Osteoblast (primary cell): ENCODE data around the gene TMEM145. TPM values are rescaled to one million over a fixed set of nuclear protein-coding genes. Genes with fewer than 3 reads are reported as not detected.
A peak's percentile ranks its signal among the peaks of the same experiment; 100 is the strongest.

ENCODE experiments used
- DNase-seq: peaks from one replicate; pipeline ENCODE4 v3.0.0; 2011; ENCODE audit warnings: low spot score, mixed read lengths; ENCODE audit not compliant: insufficient read length; ENCODE audit errors: missing footprints
- H2AFZ ChIP-seq: 2 replicates; pipeline ENCODE4 v1.6.0; 2011; ENCODE audit warnings: mild to moderate bottlenecking, low read length
- H3K27ac ChIP-seq: 2 replicates; pipeline ENCODE4 v1.5.1; 2011; ENCODE audit warnings: mild to moderate bottlenecking, low read depth, low read length, moderate library complexity
- H3K27me3 ChIP-seq: 2 replicates; pipeline ENCODE4 v1.6.0; 2012; ENCODE audit warnings: mild to moderate bottlenecking, control low read depth, inconsistent platforms, low read length, moderate library complexity; ENCODE audit not compliant: insufficient read depth
- H3K36me3 ChIP-seq: 2 replicates; pipeline ENCODE4 v1.5.1; 2011; ENCODE audit warnings: mild to moderate bottlenecking, low read length, control low read depth, moderate library complexity; ENCODE audit not compliant: insufficient read depth
- H3K4me1 ChIP-seq: 2 replicates; pipeline ENCODE4 v1.5.1; 2011; ENCODE audit warnings: mild to moderate bottlenecking, low read length, control low read depth, moderate library complexity; ENCODE audit not compliant: insufficient read depth
- H3K4me2 ChIP-seq: 2 replicates; pipeline ENCODE4 v1.6.0; 2011; ENCODE audit warnings: mild to moderate bottlenecking, low read length; ENCODE audit not compliant: insufficient read depth
- H3K4me3 ChIP-seq: fragments of 200-600 bp; sonication (generic); 3 replicates; pipeline ENCODE4 v1.5.1; 2012; ENCODE audit warnings: mild to moderate bottlenecking, low read length, inconsistent platforms; ENCODE audit not compliant: insufficient read depth
- H3K79me2 ChIP-seq: 2 replicates; pipeline ENCODE4 v1.6.0; 2012; ENCODE audit warnings: mild to moderate bottlenecking, low read length, control low read depth, inconsistent platforms; ENCODE audit not compliant: insufficient read depth
- H3K9me3 ChIP-seq: 2 replicates; pipeline ENCODE4 v1.5.1; 2011; ENCODE audit warnings: low read depth, low read length, control low read depth
- H4K20me1 ChIP-seq: 2 replicates; pipeline ENCODE4 v1.6.0; 2012; ENCODE audit warnings: mild to moderate bottlenecking, low read length, control low read depth; ENCODE audit not compliant: insufficient read depth
- total RNA-seq: library from RNA; depleted of rRNA; stranded (reverse); fragments of >200 nt; gene quantifications from 2 replicates; pipeline ENCODE4 v1.2.3, GENCODE V29; 2012
- TF ChIP-seq, protein P1 (sequence below): IDR thresholded peaks from 2 replicates; pipeline ENCODE4 v1.5.1; 2011; ENCODE audit warnings: mild to moderate bottlenecking, low read depth, low read length, moderate library complexity; ENCODE audit errors: extremely low read depth

The TMEM145 gene
- total RNA-seq, 1 donor: not detected

DNA sequence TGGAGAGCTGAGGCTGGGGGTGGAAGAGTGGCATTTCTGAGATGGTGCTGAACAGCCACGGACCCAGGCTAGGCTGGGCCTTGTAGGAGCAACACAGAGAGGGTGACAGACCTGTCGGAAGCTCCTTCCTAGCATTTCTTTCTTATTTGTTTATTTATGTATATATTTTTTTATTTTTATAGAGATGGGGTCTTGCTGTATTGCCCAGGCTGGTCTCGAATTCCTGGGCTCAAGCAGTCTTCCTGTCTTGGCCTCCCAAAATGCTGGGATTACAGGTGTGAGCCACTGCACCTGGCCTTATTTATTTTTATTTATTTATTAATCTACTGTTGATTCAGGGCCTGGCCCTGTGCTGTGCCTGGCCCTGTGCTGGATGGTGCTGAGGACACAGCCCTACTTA lies 37.6 kb upstream of the TMEM145 start:
- peaks cover 33% of the 10 kb centered on the region for H3K36me3 ChIP-seq
- DNase-seq: no peak
- no peak overlapping the region for H2AFZ ChIP-seq
- H3K4me1 ChIP-seq: peaks cover 51% of the 10 kb centered on the region
- TF ChIP-seq, protein P1, sequence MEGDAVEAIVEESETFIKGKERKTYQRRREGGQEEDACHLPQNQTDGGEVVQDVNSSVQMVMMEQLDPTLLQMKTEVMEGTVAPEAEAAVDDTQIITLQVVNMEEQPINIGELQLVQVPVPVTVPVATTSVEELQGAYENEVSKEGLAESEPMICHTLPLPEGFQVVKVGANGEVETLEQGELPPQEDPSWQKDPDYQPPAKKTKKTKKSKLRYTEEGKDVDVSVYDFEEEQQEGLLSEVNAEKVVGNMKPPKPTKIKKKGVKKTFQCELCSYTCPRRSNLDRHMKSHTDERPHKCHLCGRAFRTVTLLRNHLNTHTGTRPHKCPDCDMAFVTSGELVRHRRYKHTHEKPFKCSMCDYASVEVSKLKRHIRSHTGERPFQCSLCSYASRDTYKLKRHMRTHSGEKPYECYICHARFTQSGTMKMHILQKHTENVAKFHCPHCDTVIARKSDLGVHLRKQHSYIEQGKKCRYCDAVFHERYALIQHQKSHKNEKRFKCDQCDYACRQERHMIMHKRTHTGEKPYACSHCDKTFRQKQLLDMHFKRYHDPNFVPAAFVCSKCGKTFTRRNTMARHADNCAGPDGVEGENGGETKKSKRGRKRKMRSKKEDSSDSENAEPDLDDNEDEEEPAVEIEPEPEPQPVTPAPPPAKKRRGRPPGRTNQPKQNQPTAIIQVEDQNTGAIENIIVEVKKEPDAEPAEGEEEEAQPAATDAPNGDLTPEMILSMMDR: no peak
- H3K79me2 ChIP-seq: peaks cover 93% of the 10 kb centered on the region
- no peak overlapping the region for H3K4me3 ChIP-seq
- H3K9me3 ChIP-seq: no peaks in the 10 kb centered on the region
- peaks cover 55% of the 10 kb centered on the region for H4K20me1 ChIP-seq
- H3K27ac ChIP-seq: no peak overlapping the region
- H3K4me2 ChIP-seq: no peak overlapping the region
- H3K27me3 ChIP-seq: no peaks in the 10 kb centered on the region

DNA sequence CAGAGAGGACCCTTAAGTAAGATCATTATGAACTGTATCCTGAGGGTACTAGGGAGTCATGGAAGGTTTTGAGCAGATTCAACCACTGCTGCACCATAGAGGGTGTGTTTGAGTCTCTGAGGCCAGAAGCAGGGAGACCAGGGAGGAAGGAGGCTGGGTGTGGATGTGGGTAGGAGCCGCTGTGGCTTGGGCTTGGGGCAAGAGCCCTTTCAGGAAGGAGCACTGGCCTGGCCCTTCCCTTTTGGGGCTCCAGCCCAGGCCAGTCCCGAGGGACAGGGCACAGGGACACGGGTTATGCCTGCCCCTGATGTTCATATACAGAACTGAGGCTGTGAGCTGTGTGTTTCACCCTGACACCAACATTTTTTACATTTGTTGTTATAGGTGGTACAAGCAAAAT lies 36.8 kb upstream of the TMEM145 start:
- H4K20me1 ChIP-seq: peaks cover 55% of the 10 kb centered on the region
- no peaks in the 10 kb centered on the region for H3K27me3 ChIP-seq
- H3K4me3 ChIP-seq: no peak overlapping the region
- TF ChIP-seq, protein P1: no peak
- no peaks in the 10 kb centered on the region for H3K9me3 ChIP-seq
- no peak for DNase-seq
- no peak overlapping the region for H3K4me2 ChIP-seq
- no peak overlapping the region for H3K27ac ChIP-seq
- peaks cover 46% of the 10 kb centered on the region for H3K4me1 ChIP-seq
- peaks cover 88% of the 10 kb centered on the region for H3K79me2 ChIP-seq
- peaks cover 33% of the 10 kb centered on the region for H3K36me3 ChIP-seq
- H2AFZ ChIP-seq: no peak overlapping the region

DNA sequence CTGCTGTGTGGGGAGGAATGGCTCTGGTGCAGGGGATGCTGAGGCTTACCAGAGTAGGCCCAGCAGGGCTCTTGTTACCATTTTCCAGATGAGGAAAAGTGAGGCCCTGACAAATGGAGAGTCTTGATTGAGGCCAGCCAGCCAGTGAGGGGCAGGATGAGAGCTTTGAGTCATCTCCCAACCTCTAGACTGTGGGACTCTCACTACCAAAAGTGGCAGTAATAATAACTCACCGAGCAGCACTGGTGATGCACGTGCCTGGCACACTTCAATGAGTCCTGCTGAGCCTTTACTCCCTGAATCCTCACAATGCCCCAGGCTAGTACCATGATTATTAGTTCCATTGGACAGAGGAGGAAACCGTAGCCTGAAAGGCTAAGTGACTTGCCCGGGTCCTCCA lies 36.3 kb upstream of the TMEM145 start:
- H3K79me2 ChIP-seq: peaks cover 88% of the 10 kb centered on the region
- DNase-seq: no peak
- peaks cover 33% of the 10 kb centered on the region for H3K36me3 ChIP-seq
- no peaks in the 10 kb centered on the region for H3K27me3 ChIP-seq
- H2AFZ ChIP-seq: no peak overlapping the region
- TF ChIP-seq, protein P1: no peak
- H3K9me3 ChIP-seq: no peaks in the 10 kb centered on the region
- no peak overlapping the region for H3K27ac ChIP-seq
- no peak overlapping the region for H3K4me3 ChIP-seq
- H4K20me1 ChIP-seq: peaks cover 53% of the 10 kb centered on the region
- H3K4me2 ChIP-seq: no peak overlapping the region
- peaks cover 48% of the 10 kb centered on the region for H3K4me1 ChIP-seq

DNA sequence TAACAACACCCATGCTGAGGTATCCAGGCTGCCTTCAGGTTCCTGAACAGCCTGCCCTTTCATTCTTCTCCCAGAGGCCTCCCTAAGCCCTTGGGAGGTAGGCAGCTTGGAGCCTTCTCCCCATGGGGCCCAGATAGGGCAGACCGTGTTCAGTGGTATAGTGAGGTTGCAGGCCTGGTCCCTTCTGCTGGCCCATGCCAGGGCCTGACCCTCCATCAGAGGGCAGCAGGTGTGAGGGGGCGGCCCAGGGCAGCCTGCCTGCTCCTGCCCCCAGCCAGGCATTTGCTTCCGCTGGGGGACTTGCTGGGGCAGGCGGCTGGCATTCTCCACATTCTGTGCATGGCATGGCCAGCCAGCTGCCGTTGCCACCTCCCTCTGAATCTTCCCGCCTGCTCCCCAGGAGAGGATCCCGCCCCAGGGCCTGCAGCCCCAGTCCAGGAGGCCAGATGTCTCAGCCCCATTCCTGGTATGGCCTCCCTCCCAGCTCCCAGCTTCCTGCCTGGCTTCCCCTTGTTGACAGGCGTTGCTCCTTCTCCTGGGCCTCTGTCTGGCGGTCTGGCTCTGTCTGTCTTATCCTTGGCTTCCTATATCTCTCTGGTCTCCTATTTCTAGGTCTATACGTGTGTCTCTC lies 35.2 kb upstream of the TMEM145 start:
- Histone ChIP-seq H3K79me2 (peaks cover 78% of the 10 kb centered on the region), H3K4me3 (peak overlapping the region; percentile 13), H3K36me3 (peaks cover 28% of the 10 kb centered on the region), H3K4me1 (peaks cover 59% of the 10 kb centered on the region), H3K27ac (peak overlapping the region; percentile 45), H4K20me1 (peaks cover 58% of the 10 kb centered on the region), H3K4me2 (no peak overlapping the region), H3K27me3 (no peaks in the 10 kb centered on the region), H2AFZ (no peak overlapping the region), H3K9me3 (no peaks in the 10 kb centered on the region)
- DNase-seq: no peak
- TF ChIP-seq, protein P1: no peak
